GM21367 (cell line): Measurements from ENCODE around the gene PTBP3.
A peak's percentile ranks its signal among the peaks of the same experiment; 100 is the strongest.
"Not testable (repeated sequence)": the region's sequence is repeated elsewhere in the genome, so short reads cannot be mapped to it uniquely, and the experiment has no call there.

Experiments
- ATAC-seq: cut with Tn5 transposase; IDR thresholded peaks from one replicate; pipeline ENCODE4 v1.9.1; 2021; ENCODE audit not compliant: unreplicated experiment

Gene PTBP3

GRCh38 chr9:112332977-112333638, at the start of gene PTBP3:
TSS of gene PTBP3 (minus strand) at chr9:112333619. CDS start at chr9:112297865, 35,754 bp downstream.
- ATAC-seq, result peak; percentile 53

GRCh38 chr9:112382501-112383364, 49.3 kb upstream of the PTBP3 start:
- ATAC-seq, result no peak

- ATAC-seq, result no peak
These were observed 48.6 kb upstream of the PTBP3 start for GRCh38 chr9:112382066-112382465.

GRCh38 chr9:112380825-112381221, 47.4 kb upstream of the PTBP3 start:
- no peak for ATAC-seq

- peak; percentile 8 for ATAC-seq
These were observed 46.8 kb upstream of the PTBP3 start, which contains the start of gene HSDL2 for GRCh38 chr9:112380102-112380824. TSS of gene HSDL2 (plus strand) at chr9:112380108. CDS start at chr9:112380164, 56 bp downstream.

GRCh38 chr9:112379177-112380101, 46.0 kb upstream of the PTBP3 start:
- peak; percentile 72 for ATAC-seq

- peak; percentile 3 for ATAC-seq
These were observed 45.1 kb upstream of the PTBP3 start for GRCh38 chr9:112378328-112379176.

- no peak for ATAC-seq
These were observed 44.4 kb upstream of the PTBP3 start for GRCh38 chr9:112377684-112378327.

GRCh38 chr9:112377087-112377486, 43.7 kb upstream of the PTBP3 start:
- ATAC-seq, result no peak

- ATAC-seq, result no peak
These were observed 41.9 kb upstream of the PTBP3 start for GRCh38 chr9:112375361-112375760.

- not testable (repeated sequence) for ATAC-seq
These were observed 40.8 kb upstream of the PTBP3 start for GRCh38 chr9:112374232-112374631.

- ATAC-seq, result not testable (repeated sequence)
These were observed 40.2 kb upstream of the PTBP3 start for GRCh38 chr9:112373666-112374065.

- ATAC-seq, result no peak
These were observed 37.6 kb upstream of the PTBP3 start for GRCh38 chr9:112371060-112371459.

GRCh38 chr9:112369817-112370216, 36.4 kb upstream of the PTBP3 start:
- no peak for ATAC-seq

- ATAC-seq, result no peak
These were observed 34.0 kb upstream of the PTBP3 start for GRCh38 chr9:112367465-112367864.

GRCh38 chr9:112366591-112366990, 33.2 kb upstream of the PTBP3 start:
- ATAC-seq, result no peak

- not testable (repeated sequence) for ATAC-seq
These were observed 31.8 kb upstream of the PTBP3 start for GRCh38 chr9:112365257-112365656.

GRCh38 chr9:112364761-112365160, 31.3 kb upstream of the PTBP3 start:
- ATAC-seq, result no peak

GRCh38 chr9:112361601-112362000, 28.2 kb upstream of the PTBP3 start:
- ATAC-seq, result no peak
